K562 (cell line): ENCODE results near the gene SLC25A2. TPM values are rescaled to one million over a fixed set of nuclear protein-coding genes. Genes with fewer than 3 reads are reported as not detected.

ENCODE experiments used
- COPS2 ChIP-seq: fragments of 450-650 bp; conservative IDR thresholded peaks from 2 replicates; pipeline ENCODE4 v1.6.1; 2016; ENCODE audit warnings: mild to moderate bottlenecking, moderate library complexity
- DDX20 ChIP-seq: fragments of 450-650 bp; IDR thresholded peaks from 2 replicates; pipeline ENCODE4 v1.6.1; 2016; ENCODE audit warnings: missing genetic modification characterization, low read depth, mild to moderate bottlenecking, missing compliant biosample characterization, moderate library complexity
- DMBX1 ChIP-seq: fragments of 250-450 bp; sonication (Bioruptor Pico); IDR thresholded peaks from 2 replicates; pipeline ENCODE4 v1.8.0; 2022; ENCODE audit warnings: inconsistent platforms, mild to moderate bottlenecking, moderate library complexity, borderline replicate concordance
- FOXM1 ChIP-seq, 2 experiments: fragments of 450-650 bp in 1 of 2; sonication (generic) in 1 of 2; formaldehyde crosslinking in 1 of 2; IDR thresholded peaks; 2 replicates each; pipeline versions ENCODE4 v1.6.1 to v1.9.0; 2017 to 2022; ENCODE audit warnings: low read depth in 2 of 2, mild to moderate bottlenecking in 2 of 2, missing genetic modification reagents in 1 of 2, moderate library complexity in 1 of 2
- GTF2F1 ChIP-seq: IDR thresholded peaks from 2 replicates; pipeline ENCODE4 v1.6.1; 2011; ENCODE audit warnings: low read depth, low read length, improper control_type of control experiment
- HIVEP1 ChIP-seq: fragments of 250-450 bp; sonication (Bioruptor Pico); IDR thresholded peaks from 2 replicates; pipeline ENCODE4 v1.4.0; 2020; ENCODE audit warnings: mild to moderate bottlenecking
- ILF3 ChIP-seq: fragments of 450-650 bp; IDR thresholded peaks from 2 replicates; pipeline ENCODE4 v1.6.1; 2018; ENCODE audit warnings: antibody characterized with exemption, mild to moderate bottlenecking, moderate library complexity, borderline replicate concordance
- MYC ChIP-seq, 2 experiments: fragments of 250-450 bp in 1 of 2; sonication (Bioruptor Pico) in 1 of 2; IDR thresholded peaks; 2 replicates each; pipeline versions ENCODE4 v1.5.1 to v1.6.1; 2012 to 2021; ENCODE audit warnings: low read depth in 2 of 2, borderline replicate concordance in 1 of 2, improper control_type of control experiment in 1 of 2, low read length in 1 of 2, mild to moderate bottlenecking in 1 of 2, moderate library complexity in 1 of 2
- NEUROD1 ChIP-seq: fragments of 150-350 bp; IDR thresholded peaks from 2 replicates; pipeline ENCODE4 v1.6.1; 2014; ENCODE audit warnings: borderline replicate concordance, low read length, low read depth; ENCODE audit not compliant: partially characterized antibody
- PHF20 ChIP-seq: fragments of 450-650 bp; IDR thresholded peaks from 2 replicates; pipeline ENCODE4 v1.6.1; 2018; ENCODE audit not compliant: partially characterized antibody
- PRPF4 ChIP-seq: fragments of 200-400 bp; formaldehyde crosslinking; IDR thresholded peaks from one replicate; pipeline ENCODE4 v1.6.1; 2017; ENCODE audit warnings: low read length, low read depth, mild to moderate bottlenecking; ENCODE audit not compliant: insufficient read depth, poor library complexity, severe bottlenecking
- TAF15 ChIP-seq: fragments of 200-400 bp; formaldehyde crosslinking; IDR thresholded peaks from 2 replicates; pipeline ENCODE4 v1.6.1; 2017; ENCODE audit warnings: mild to moderate bottlenecking, low read depth, low read length, moderate library complexity
- ZKSCAN8 ChIP-seq: fragments of 200-800 bp; sonication (Bioruptor generic); IDR thresholded peaks from 2 replicates; pipeline ENCODE4 v1.6.1; 2016; ENCODE audit warnings: missing genetic modification characterization, missing compliant biosample characterization
- ZNF140 ChIP-seq: fragments of 250-450 bp; sonication (Bioruptor Pico); IDR thresholded peaks from 2 replicates; pipeline ENCODE4 v1.8.0; 2021; ENCODE audit warnings: moderate library complexity, mild to moderate bottlenecking, inconsistent platforms
- ZNF316 ChIP-seq: fragments of 450-650 bp; IDR thresholded peaks from 2 replicates; pipeline ENCODE4 v1.6.1; 2016
- ZNF764 ChIP-seq: fragments of 250-450 bp; sonication (Bioruptor Pico); IDR thresholded peaks from 2 replicates; pipeline ENCODE4 v1.4.0; 2020; ENCODE audit warnings: low read depth, mild to moderate bottlenecking, moderate library complexity
- ZSCAN29 ChIP-seq: fragments of 450-650 bp; IDR thresholded peaks from 2 replicates; pipeline ENCODE4 v1.6.1; 2017
- polyA plus RNA-seq, 8 experiments: library from polyadenylated mRNA; depleted of rRNA in 4 of 8; stranded (reverse) in 5 of 8; unstranded in 3 of 8; fragments of >200 nt; fragmentation: Nextera tagmentation in 2 of 8; fragmentation: Illumina TruSeq in 1 of 8; extraction: Ambion mirVana in 2 of 8; extraction: Trizol in 1 of 8; gene quantifications; 2 replicates each; pipeline versions ENCODE4 v1.2.1 to v1.2.3, GENCODE V29; 2011 to 2014; ENCODE audit warnings: inconsistent platforms in 1 of 8, missing spikeins in 1 of 8
- total RNA-seq, 7 experiments: library from RNA; depleted of rRNA in 6 of 7; stranded (reverse); fragments of >200 nt in 6 of 7; fragmentation: Illumina TruSeq in 2 of 7; extraction: Trizol in 2 of 7; gene quantifications; 2 replicates each; pipeline versions ENCODE4 v1.2.1 to v1.2.3, GENCODE V29; 2011 to 2021; ENCODE audit warnings: low replicate concordance in 1 of 7
- TF ChIP-seq, protein P1 (sequence below), 2 experiments: fragments of 450-650 bp; IDR thresholded peaks; 2 replicates each; pipeline ENCODE4 v1.6.1; 2016
- TF ChIP-seq, protein P2 (sequence below): fragments of 250-450 bp; sonication (Bioruptor Pico); IDR thresholded peaks from 2 replicates; pipeline ENCODE4 v1.5.1; 2021; ENCODE audit warnings: mild to moderate bottlenecking
- TF ChIP-seq, protein P3 (sequence below): fragments of 250-450 bp; sonication (Bioruptor Pico); IDR thresholded peaks from 2 replicates; pipeline ENCODE4 v1.8.0; 2021; ENCODE audit warnings: moderate library complexity, mild to moderate bottlenecking, inconsistent platforms
- TF ChIP-seq, protein P4 (sequence below): sonication (generic); formaldehyde crosslinking; IDR thresholded peaks from 2 replicates; pipeline ENCODE4 v1.8.0; 2022; ENCODE audit warnings: missing genetic modification reagents, mild to moderate bottlenecking, moderate library complexity, borderline replicate concordance
- TF ChIP-seq, protein P5 (sequence below), 3 experiments: fragments of 200-800 bp in 1 of 3; sonication (Bioruptor generic) in 1 of 3; sonication (generic) in 1 of 3; formaldehyde crosslinking in 1 of 3; IDR thresholded peaks; 2 replicates each; pipeline versions ENCODE4 v1.6.1 to v1.8.0; 2016 to 2022; ENCODE audit warnings: mild to moderate bottlenecking in 2 of 3, missing compliant biosample characterization in 2 of 3, missing genetic modification characterization in 2 of 3, missing genetic modification reagents in 1 of 3

The SLC25A2 gene
- total and polyA plus RNA-seq, 9 of the 15 experiments (the other 6 are each of a cell fraction or from before 2014, with no cell fraction given), result 0.09 to 0.11 (median 0.11) TPM; not detected in 6

DNA sequence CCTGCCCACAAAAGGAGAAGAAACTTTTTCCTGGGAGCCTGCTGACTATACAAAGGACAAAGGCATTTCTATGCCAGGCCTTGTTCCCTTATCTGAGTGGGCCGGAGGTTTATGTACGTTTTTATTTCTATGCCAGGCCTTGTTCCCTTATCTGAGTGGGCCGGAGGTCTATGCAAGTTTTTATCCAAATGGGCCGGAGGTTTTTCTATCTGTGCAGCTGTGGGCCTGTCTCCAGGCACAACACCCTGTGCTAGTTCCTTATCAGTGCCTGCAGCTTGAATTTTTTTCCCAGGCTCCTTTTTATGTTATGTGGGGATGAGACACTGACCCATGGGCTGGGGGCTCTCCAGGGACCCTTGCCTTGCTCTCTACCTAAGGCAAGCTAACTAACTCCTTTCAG is 5.5 kb downstream of the SLC25A2 start (continued):
- TF ChIP-seq, protein P1, sequence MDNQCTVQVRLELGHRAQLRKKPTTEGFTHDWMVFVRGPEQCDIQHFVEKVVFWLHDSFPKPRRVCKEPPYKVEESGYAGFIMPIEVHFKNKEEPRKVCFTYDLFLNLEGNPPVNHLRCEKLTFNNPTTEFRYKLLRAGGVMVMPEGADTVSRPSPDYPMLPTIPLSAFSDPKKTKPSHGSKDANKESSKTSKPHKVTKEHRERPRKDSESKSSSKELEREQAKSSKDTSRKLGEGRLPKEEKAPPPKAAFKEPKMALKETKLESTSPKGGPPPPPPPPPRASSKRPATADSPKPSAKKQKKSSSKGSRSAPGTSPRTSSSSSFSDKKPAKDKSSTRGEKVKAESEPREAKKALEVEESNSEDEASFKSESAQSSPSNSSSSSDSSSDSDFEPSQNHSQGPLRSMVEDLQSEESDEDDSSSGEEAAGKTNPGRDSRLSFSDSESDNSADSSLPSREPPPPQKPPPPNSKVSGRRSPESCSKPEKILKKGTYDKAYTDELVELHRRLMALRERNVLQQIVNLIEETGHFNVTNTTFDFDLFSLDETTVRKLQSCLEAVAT (IDR thresholded peaks at IDR 0.05), result no peak
- TF ChIP-seq GTF2F1 (no peak), NEUROD1 (no peak), ZSCAN29 (peak; percentile 65), FOXM1 (IDR thresholded peaks at IDR 0.05; ENCODE audit: low read depth) (peak; percentile 75), FOXM1 (CRISPR knock-in tag; IDR thresholded peaks at IDR 0.05; ENCODE audit: low read depth) (no peak), ILF3 (no peak), HIVEP1 (no peak), PHF20 (no peak), ZKSCAN8 (peak; percentile 67; the same call in 1 of the 2 replicates), ZNF764 (CRISPR knock-in tag) (no peak), DDX20 (tag) (no peak), PRPF4 (no peak), DMBX1 (CRISPR knock-in tag) (peak; percentile 72; the same call in 1 of the 2 replicates), ZNF140 (CRISPR knock-in tag) (no peak), TAF15 (no peak), MYC (IDR thresholded peaks at IDR 0.05; ENCODE audit: low read depth, low read length) (no peak), MYC (CRISPR knock-in tag; IDR thresholded peaks at IDR 0.05; ENCODE audit: borderline replicate concordance, low read depth) (no peak), COPS2 (no peak), ZNF316 (no peak)
- TF ChIP-seq, protein P2, sequence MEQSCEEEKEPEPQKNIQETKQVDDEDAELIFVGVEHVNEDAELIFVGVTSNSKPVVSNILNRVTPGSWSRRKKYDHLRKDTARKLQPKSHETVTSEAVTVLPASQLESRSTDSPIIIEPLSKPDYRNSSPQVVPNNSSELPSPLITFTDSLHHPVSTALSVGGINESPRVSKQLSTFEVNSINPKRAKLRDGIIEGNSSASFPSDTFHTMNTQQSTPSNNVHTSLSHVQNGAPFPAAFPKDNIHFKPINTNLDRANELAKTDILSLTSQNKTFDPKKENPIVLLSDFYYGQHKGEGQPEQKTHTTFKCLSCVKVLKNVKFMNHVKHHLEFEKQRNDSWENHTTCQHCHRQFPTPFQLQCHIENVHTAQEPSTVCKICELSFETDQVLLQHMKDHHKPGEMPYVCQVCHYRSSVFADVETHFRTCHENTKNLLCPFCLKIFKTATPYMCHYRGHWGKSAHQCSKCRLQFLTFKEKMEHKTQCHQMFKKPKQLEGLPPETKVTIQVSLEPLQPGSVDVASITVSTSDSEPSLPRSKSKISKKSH, result no peak
- TF ChIP-seq, protein P3, sequence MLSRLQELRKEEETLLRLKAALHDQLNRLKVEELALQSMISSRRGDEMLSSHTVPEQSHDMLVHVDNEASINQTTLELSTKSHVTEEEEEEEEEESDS (CRISPR knock-in tag), result no peak
- TF ChIP-seq, protein P4, sequence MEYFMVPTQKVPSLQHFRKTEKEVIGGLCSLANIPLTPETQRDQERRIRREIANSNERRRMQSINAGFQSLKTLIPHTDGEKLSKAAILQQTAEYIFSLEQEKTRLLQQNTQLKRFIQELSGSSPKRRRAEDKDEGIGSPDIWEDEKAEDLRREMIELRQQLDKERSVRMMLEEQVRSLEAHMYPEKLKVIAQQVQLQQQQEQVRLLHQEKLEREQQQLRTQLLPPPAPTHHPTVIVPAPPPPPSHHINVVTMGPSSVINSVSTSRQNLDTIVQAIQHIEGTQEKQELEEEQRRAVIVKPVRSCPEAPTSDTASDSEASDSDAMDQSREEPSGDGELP (CRISPR knock-in tag), result no peak
- TF ChIP-seq, protein P5, sequence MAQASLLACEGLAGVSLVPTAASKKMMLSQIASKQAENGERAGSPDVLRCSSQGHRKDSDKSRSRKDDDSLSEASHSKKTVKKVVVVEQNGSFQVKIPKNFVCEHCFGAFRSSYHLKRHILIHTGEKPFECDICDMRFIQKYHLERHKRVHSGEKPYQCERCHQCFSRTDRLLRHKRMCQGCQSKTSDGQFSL (CRISPR knock-in tag; IDR thresholded peaks at IDR 0.05), result no peak
- TF ChIP-seq, protein P5 (tag; IDR thresholded peaks at IDR 0.05), result no peak
